ENCODE results near the gene KDM5A.
"Not testable (repeated sequence)": the region's sequence is repeated elsewhere in the genome, so short reads cannot be mapped to it uniquely, and the experiment has no call there.

KDM5A gene

GRCh38 chr12:238736-239398 is 150.3 kb downstream of the KDM5A start:
- H3K4me3 ChIP-seq (ENCODE audit: low read length): no peak overlapping the region
- H3K27me3 ChIP-seq (ENCODE audit: insufficient read depth, low read length): no peaks in the 10 kb centered on the region
- H3K9me3 ChIP-seq (ENCODE audit: insufficient read depth, low read depth, low read length): peaks cover 15% of the 10 kb centered on the region
- H3K4me1 ChIP-seq (ENCODE audit: insufficient read depth, low read length): no peaks in the 10 kb centered on the region
- WGBS: 77% methylated on average over 16 of the region's 19 CpGs
- H3K36me3 ChIP-seq (ENCODE audit: insufficient read depth, low read length): no peaks in the 10 kb centered on the region
- no peak overlapping the region for H3K9ac ChIP-seq (ENCODE audit: low read depth, low read length)
- no peak overlapping the region for H3K27ac ChIP-seq (ENCODE audit: low read depth, low read length)

GRCh38 chr12:238116-238515 is 151.0 kb downstream of the KDM5A start:
- Histone ChIP-seq H3K9me3 (ENCODE audit: insufficient read depth, low read depth, low read length) (peaks cover 15% of the 10 kb centered on the region), H3K36me3 (ENCODE audit: insufficient read depth, low read length) (no peaks in the 10 kb centered on the region), H3K4me3 (ENCODE audit: low read length) (no peak overlapping the region), H3K4me1 (ENCODE audit: insufficient read depth, low read length) (no peaks in the 10 kb centered on the region), H3K9ac (ENCODE audit: low read depth, low read length) (no peak overlapping the region), H3K27me3 (ENCODE audit: insufficient read depth, low read length) (no peaks in the 10 kb centered on the region), H3K27ac (ENCODE audit: low read depth, low read length) (no peak overlapping the region)
- 93% methylated on average over 9 of the region's 9 CpGs for WGBS

- H3K27ac ChIP-seq (ENCODE audit: low read depth, low read length): no peak overlapping the region
- no peaks in the 10 kb centered on the region for H3K4me1 ChIP-seq (ENCODE audit: insufficient read depth, low read length)
- H3K36me3 ChIP-seq (ENCODE audit: insufficient read depth, low read length): no peaks in the 10 kb centered on the region
- H3K27me3 ChIP-seq (ENCODE audit: insufficient read depth, low read length): no peaks in the 10 kb centered on the region
- H3K9me3 ChIP-seq (ENCODE audit: insufficient read depth, low read depth, low read length): peaks cover 15% of the 10 kb centered on the region
- H3K4me3 ChIP-seq (ENCODE audit: low read length): no peak overlapping the region
- no peak overlapping the region for H3K9ac ChIP-seq (ENCODE audit: low read depth, low read length)
- 91% methylated on average over 13 of the region's 13 CpGs for WGBS
Observed at GRCh38 chr12:237026-237815, 151.9 kb downstream of the KDM5A start.

DNA sequence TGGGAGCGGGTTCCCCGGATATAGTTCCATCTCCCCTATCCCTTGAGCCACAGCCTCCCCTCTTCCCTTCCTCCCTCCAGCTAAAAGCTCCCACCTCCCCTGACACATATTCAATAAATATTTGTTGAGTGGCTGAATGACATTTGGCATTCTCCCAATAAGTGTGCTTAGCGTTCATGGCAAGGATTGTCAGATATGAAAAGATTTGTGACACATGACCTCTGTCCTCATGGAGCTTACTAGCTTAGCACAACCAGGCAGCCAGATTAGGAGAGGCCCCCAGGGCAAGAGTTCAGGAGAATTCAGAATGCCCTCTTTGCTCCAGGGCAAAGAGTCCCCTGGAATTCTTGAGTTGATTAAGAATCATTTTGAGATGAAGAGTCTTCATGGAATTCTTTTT is 152.7 kb downstream of the KDM5A start:
- WGBS: 94% methylated on average over 3 of the region's 3 CpGs
- Histone ChIP-seq H3K27ac (ENCODE audit: low read depth, low read length) (no peak overlapping the region), H3K27me3 (ENCODE audit: insufficient read depth, low read length) (no peaks in the 10 kb centered on the region), H3K4me3 (ENCODE audit: low read length) (no peak overlapping the region), H3K9me3 (ENCODE audit: insufficient read depth, low read depth, low read length) (peaks cover 15% of the 10 kb centered on the region), H3K36me3 (ENCODE audit: insufficient read depth, low read length) (no peaks in the 10 kb centered on the region), H3K4me1 (ENCODE audit: insufficient read depth, low read length) (no peaks in the 10 kb centered on the region), H3K9ac (ENCODE audit: low read depth, low read length) (no peak overlapping the region)

- not testable (repeated sequence) for H3K9ac ChIP-seq (ENCODE audit: low read depth, low read length); H3K27me3 ChIP-seq (ENCODE audit: insufficient read depth, low read length); H3K4me1 ChIP-seq (ENCODE audit: insufficient read depth, low read length); H3K36me3 ChIP-seq (ENCODE audit: insufficient read depth, low read length); H3K27ac ChIP-seq (ENCODE audit: low read depth, low read length); H3K4me3 ChIP-seq (ENCODE audit: low read length)
- peaks cover 15% of the 10 kb centered on the region for H3K9me3 ChIP-seq (ENCODE audit: insufficient read depth, low read depth, low read length)
- 80% methylated on average over 4 of the region's 4 CpGs for WGBS
Observed at GRCh38 chr12:235967-236366, 153.2 kb downstream of the KDM5A start.

GRCh38 chr12:234891-235415 is 154.2 kb downstream of the KDM5A start:
- Histone ChIP-seq H3K9ac (ENCODE audit: low read depth, low read length) (no peak overlapping the region), H3K27me3 (ENCODE audit: insufficient read depth, low read length) (no peaks in the 10 kb centered on the region), H3K27ac (ENCODE audit: low read depth, low read length) (no peak overlapping the region), H3K4me1 (ENCODE audit: insufficient read depth, low read length) (peaks cover 8% of the 10 kb centered on the region; the same call in 1 of the 2 replicates), H3K9me3 (ENCODE audit: insufficient read depth, low read depth, low read length) (peaks cover 15% of the 10 kb centered on the region), H3K36me3 (ENCODE audit: insufficient read depth, low read length) (no peaks in the 10 kb centered on the region), H3K4me3 (ENCODE audit: low read length) (no peak overlapping the region)
- WGBS: 95% methylated on average over 10 of the region's 10 CpGs

GRCh38 chr12:234019-234418 is 155.1 kb downstream of the KDM5A start:
- Histone ChIP-seq H3K27me3 (ENCODE audit: insufficient read depth, low read length) (peaks cover 5% of the 10 kb centered on the region; the same call in 1 of the 2 replicates), H3K4me3 (ENCODE audit: low read length) (no peak overlapping the region), H3K27ac (ENCODE audit: low read depth, low read length) (no peak overlapping the region), H3K4me1 (ENCODE audit: insufficient read depth, low read length) (peaks cover 9% of the 10 kb centered on the region; the same call in 1 of the 2 replicates), H3K36me3 (ENCODE audit: insufficient read depth, low read length) (no peaks in the 10 kb centered on the region), H3K9ac (ENCODE audit: low read depth, low read length) (no peak overlapping the region), H3K9me3 (ENCODE audit: insufficient read depth, low read depth, low read length) (peaks cover 15% of the 10 kb centered on the region)
- 79% methylated on average over 6 of the region's 7 CpGs for WGBS

GRCh38 chr12:233615-233968 is 155.5 kb downstream of the KDM5A start:
- peaks cover 5% of the 10 kb centered on the region; the same call in 1 of the 2 replicates for H3K27me3 ChIP-seq (ENCODE audit: insufficient read depth, low read length)
- 92% methylated on average over 3 of the region's 3 CpGs for WGBS
- no peak overlapping the region for H3K27ac ChIP-seq (ENCODE audit: low read depth, low read length)
- peaks cover 15% of the 10 kb centered on the region for H3K9me3 ChIP-seq (ENCODE audit: insufficient read depth, low read depth, low read length)
- no peak overlapping the region for H3K9ac ChIP-seq (ENCODE audit: low read depth, low read length)
- no peaks in the 10 kb centered on the region for H3K36me3 ChIP-seq (ENCODE audit: insufficient read depth, low read length)
- no peak overlapping the region for H3K4me3 ChIP-seq (ENCODE audit: low read length)
- H3K4me1 ChIP-seq (ENCODE audit: insufficient read depth, low read length): peaks cover 9% of the 10 kb centered on the region; the same call in 1 of the 2 replicates

GRCh38 chr12:232731-233614 is 156.1 kb downstream of the KDM5A start:
- 72% methylated on average over 19 of the region's 19 CpGs for WGBS

DNA sequence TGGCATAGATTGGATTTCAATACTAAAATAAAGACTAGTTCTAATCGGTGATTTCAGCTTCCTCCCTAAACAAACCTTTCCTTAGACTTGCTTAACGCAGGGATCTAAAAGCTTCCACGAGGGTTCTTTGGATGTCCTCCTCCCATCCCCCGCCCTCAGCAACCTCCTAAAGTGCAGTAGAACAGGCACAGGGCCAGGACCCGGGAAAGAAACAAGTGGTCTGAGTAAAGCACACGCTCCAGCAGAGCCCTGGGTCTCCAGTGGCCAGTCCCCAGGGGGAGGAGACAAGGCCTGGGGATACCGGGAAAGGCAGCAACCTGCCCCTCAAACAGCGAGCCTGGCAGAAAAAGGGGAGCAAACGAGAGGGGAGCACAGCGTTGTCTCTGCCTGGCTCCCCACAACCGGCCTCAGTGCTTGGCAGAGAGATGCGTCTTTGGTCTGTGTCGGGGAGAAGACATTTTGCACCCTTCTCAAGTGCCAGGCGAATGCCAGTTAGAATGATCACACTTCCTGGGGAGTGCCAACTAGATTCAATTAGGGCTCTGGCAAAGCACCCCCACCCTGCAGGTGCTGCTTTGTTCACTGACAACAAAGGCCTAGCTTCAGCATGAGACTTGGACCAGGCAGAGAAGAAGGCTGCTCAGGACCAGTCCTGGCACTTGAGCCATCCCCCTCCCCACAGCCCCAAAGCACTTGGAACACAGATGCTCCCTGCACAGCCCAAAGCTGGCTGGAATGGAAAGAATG is 158.0 kb downstream of the KDM5A start:
- 73% methylated on average over 14 of the region's 14 CpGs for WGBS
- H3K9me3 ChIP-seq (ENCODE audit: insufficient read depth, low read depth, low read length): peaks cover 7% of the 10 kb centered on the region
- H3K27me3 ChIP-seq (ENCODE audit: insufficient read depth, low read length): peaks cover 5% of the 10 kb centered on the region; the same call in 1 of the 2 replicates
- no peak overlapping the region for H3K27ac ChIP-seq (ENCODE audit: low read depth, low read length)
- peaks cover 9% of the 10 kb centered on the region; the same call in 1 of the 2 replicates for H3K4me1 ChIP-seq (ENCODE audit: insufficient read depth, low read length)
- no peaks in the 10 kb centered on the region for H3K36me3 ChIP-seq (ENCODE audit: insufficient read depth, low read length)
- no peak overlapping the region for H3K9ac ChIP-seq (ENCODE audit: low read depth, low read length)
- no peak overlapping the region for H3K4me3 ChIP-seq (ENCODE audit: low read length)

More at GRCh38 chr12:232731-233614, 156.1 kb downstream of the KDM5A start:
- peaks cover 5% of the 10 kb centered on the region; the same call in 1 of the 2 replicates for H3K27me3 ChIP-seq (ENCODE audit: insufficient read depth, low read length)
- peaks cover 9% of the 10 kb centered on the region; the same call in 1 of the 2 replicates for H3K4me1 ChIP-seq (ENCODE audit: insufficient read depth, low read length)
- no peak overlapping the region for H3K9ac ChIP-seq (ENCODE audit: low read depth, low read length)
- H3K27ac ChIP-seq (ENCODE audit: low read depth, low read length): no peak overlapping the region
- H3K9me3 ChIP-seq (ENCODE audit: insufficient read depth, low read depth, low read length): peaks cover 15% of the 10 kb centered on the region
- H3K4me3 ChIP-seq (ENCODE audit: low read length): no peak overlapping the region
- H3K36me3 ChIP-seq (ENCODE audit: insufficient read depth, low read length): no peaks in the 10 kb centered on the region

All from HUES64 (cell line).